BE2C (cell line): ENCODE data around the gene SIRT2.
A peak's percentile ranks its signal among the peaks of the same experiment; 100 is the strongest.
"Not testable (repeated sequence)": the region's sequence is repeated elsewhere in the genome, so short reads cannot be mapped to it uniquely, and the experiment has no call there.

Source experiments
- DNase-seq: peaks from one replicate; pipeline ENCODE4 v3.0.0-alpha.2; 2020
- H3K27me3 ChIP-seq: fragments of 250-450 bp; sonication (Bioruptor Pico); 2 replicates; pipeline ENCODE4 v1.5.1; 2020; ENCODE audit warnings: mild to moderate bottlenecking
- H3K36me3 ChIP-seq: fragments of 250-450 bp; sonication (Bioruptor Pico); 2 replicates; pipeline ENCODE4 v1.5.1; 2020; ENCODE audit warnings: mild to moderate bottlenecking
- H3K4me1 ChIP-seq: fragments of 250-450 bp; sonication (Bioruptor Pico); 2 replicates; pipeline ENCODE4 v1.5.1; 2020
- H3K4me3 ChIP-seq: 2 replicates; pipeline ENCODE4 v1.5.1; 2011; ENCODE audit warnings: low read depth, low read length
- H3K9me3 ChIP-seq: fragments of 250-450 bp; sonication (Bioruptor Pico); 2 replicates; pipeline ENCODE4 v1.5.1; 2020
- CTCF ChIP-seq: IDR thresholded peaks from 2 replicates; pipeline ENCODE4 v1.5.1; 2012; ENCODE audit warnings: mild to moderate bottlenecking, low read depth, low read length

SIRT2 gene

GRCh38 chr19:38877781-38878574, 21.4 kb downstream of the SIRT2 start, which contains the start of gene RINL:
TSS of gene RINL (minus strand) at chr19:38878275. CDS start at chr19:38876742, 1,533 bp downstream.
- Histone ChIP-seq H3K27me3 (no peaks in the 10 kb centered on the region), H3K4me3 (no peak within 1 kb of the TSS), H3K4me1 (no peaks in the 10 kb centered on the region), H3K9me3 (no peaks in the 10 kb centered on the region), H3K36me3 (no peaks in the 10 kb centered on the region)
- DNase-seq: no peak
- no peak for TF ChIP-seq CTCF

- Histone ChIP-seq H3K9me3 (no peaks in the 10 kb centered on the region), H3K36me3 (no peaks in the 10 kb centered on the region), H3K27me3 (no peaks in the 10 kb centered on the region), H3K4me3 (no peak overlapping the region), H3K4me1 (no peaks in the 10 kb centered on the region)
- TF ChIP-seq CTCF: no peak
- no peak for DNase-seq
These were observed 23.6 kb downstream of the SIRT2 start for GRCh38 chr19:38875656-38876395.

DNA sequence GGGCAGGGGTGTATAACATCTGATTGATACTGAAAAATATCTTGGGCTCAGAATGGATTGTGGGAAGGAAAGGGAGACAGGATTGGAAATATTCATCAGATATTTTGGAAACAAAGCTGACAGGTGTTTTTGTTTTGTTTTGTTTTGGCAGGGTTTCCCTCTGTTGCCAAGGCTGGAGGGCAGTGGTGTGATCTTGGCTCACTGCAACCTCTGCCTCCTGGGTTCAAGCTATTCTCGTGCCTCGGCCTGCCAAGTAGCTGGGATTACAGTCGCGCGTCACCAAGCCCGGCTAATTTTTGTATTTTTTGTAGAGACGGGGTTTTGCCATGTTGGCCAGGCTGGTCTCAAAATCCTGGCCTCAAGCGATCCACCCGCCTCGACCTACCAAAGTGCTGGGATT, 26.0 kb downstream of the SIRT2 start:
- DNase-seq, H3K27me3 ChIP-seq, H3K4me1 ChIP-seq, H3K4me3 ChIP-seq, H3K36me3 ChIP-seq, H3K9me3 ChIP-seq: not testable (repeated sequence)

GRCh38 chr19:38870612-38871011, 28.8 kb downstream of the SIRT2 start:
- Histone ChIP-seq H3K9me3 (no peaks in the 10 kb centered on the region), H3K4me3 (no peak overlapping the region), H3K4me1 (no peaks in the 10 kb centered on the region), H3K36me3 (no peaks in the 10 kb centered on the region), H3K27me3 (no peaks in the 10 kb centered on the region)
- no peak for TF ChIP-seq CTCF
- no peak for DNase-seq

DNA sequence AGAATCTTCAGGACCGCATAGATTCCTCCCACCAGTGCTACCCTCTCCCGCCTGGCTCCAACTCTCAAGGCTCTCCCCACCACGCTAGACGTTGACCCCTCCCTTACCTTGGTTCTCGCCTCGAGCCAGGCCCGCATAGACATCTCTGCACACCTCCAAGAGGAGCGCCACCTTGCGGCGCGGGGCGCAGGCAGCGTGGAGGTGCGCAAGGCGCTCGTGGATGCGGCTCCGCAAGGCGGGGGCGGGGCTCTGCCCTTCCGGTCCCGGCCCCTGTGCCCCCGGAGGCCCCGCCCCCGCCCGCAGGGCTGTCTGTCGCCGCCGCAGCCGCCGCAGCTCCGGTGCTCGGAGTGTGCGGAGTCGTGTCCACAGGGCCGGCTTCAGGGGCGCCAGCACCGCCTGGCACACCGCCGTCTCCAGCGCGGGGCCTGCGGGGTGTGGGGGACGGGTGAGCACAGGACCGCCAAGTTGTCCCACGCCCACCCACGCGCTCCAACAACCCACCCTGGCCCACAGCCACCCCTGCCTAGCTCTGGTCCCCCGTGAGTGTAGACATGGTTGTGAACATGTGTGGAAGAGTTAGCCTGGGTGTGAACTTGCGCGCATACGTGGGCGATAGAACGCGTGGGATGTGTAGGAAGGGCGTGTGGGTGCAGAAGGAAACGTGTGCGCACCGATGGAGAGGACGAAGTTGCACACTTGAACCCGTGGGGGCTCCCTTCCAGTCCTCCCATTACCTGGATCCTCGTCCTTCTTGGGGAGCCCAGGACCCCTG, 29.4 kb downstream of the SIRT2 start:
- Histone ChIP-seq H3K27me3 (no peaks in the 10 kb centered on the region), H3K9me3 (no peaks in the 10 kb centered on the region), H3K4me3 (peak overlapping the region; percentile 67), H3K4me1 (no peaks in the 10 kb centered on the region), H3K36me3 (no peaks in the 10 kb centered on the region)
- peak; percentile 94 for DNase-seq
- peak; percentile 79 for TF ChIP-seq CTCF

GRCh38 chr19:38869160-38869835, 30.1 kb downstream of the SIRT2 start:
- Histone ChIP-seq H3K27me3 (no peaks in the 10 kb centered on the region), H3K4me3 (peak overlapping the region; percentile 67), H3K4me1 (no peaks in the 10 kb centered on the region), H3K9me3 (no peaks in the 10 kb centered on the region), H3K36me3 (no peaks in the 10 kb centered on the region)
- no peak for TF ChIP-seq CTCF
- peak; percentile 49 for DNase-seq
